Measurements from ENCODE around the gene FRS3.
A peak's percentile ranks its signal among the peaks of the same experiment; 100 is the strongest.

FRS3 gene

GRCh38 chr6:41784581-41785171, 5.0 kb upstream of the FRS3 start:
- Mint-ChIP-seq H3K27ac (no peak overlapping the region), H3K27me3 (peaks cover 10% of the 10 kb centered on the region), H3K4me3 (peak overlapping the region; percentile 41), H3K9me3 (no peaks in the 10 kb centered on the region), H3K4me1 (ENCODE audit: low read depth) (peaks cover 21% of the 10 kb centered on the region), H3K36me3 (ENCODE audit: low read depth) (peaks cover 30% of the 10 kb centered on the region)
- no peak for DNase-seq

- H3K4me1 Mint-ChIP-seq (ENCODE audit: low read depth), result peaks cover 17% of the 10 kb centered on the region
- DNase-seq, result no peak
- H3K27me3 Mint-ChIP-seq, result peaks cover 10% of the 10 kb centered on the region
- H3K9me3 Mint-ChIP-seq, result no peaks in the 10 kb centered on the region
- no peak overlapping the region for H3K27ac Mint-ChIP-seq
- peaks cover 19% of the 10 kb centered on the region for H3K36me3 Mint-ChIP-seq (ENCODE audit: low read depth)
- H3K4me3 Mint-ChIP-seq, result no peak overlapping the region
These were observed 3.5 kb upstream of the FRS3 start for GRCh38 chr6:41783106-41783780.

GRCh38 chr6:41781366-41781730, 1.6 kb upstream of the FRS3 start:
- Mint-ChIP-seq H3K9me3 (no peaks in the 10 kb centered on the region), H3K4me3 (peak overlapping the region; percentile 85), H3K27me3 (peaks cover 10% of the 10 kb centered on the region), H3K27ac (no peak overlapping the region), H3K4me1 (ENCODE audit: low read depth) (peaks cover 19% of the 10 kb centered on the region), H3K36me3 (ENCODE audit: low read depth) (peaks cover 11% of the 10 kb centered on the region)
- DNase-seq, result no peak

- no peaks in the 10 kb centered on the region for H3K9me3 Mint-ChIP-seq
These were observed 1.1 kb upstream of the FRS3 start, which contains the start of gene PRICKLE4 for GRCh38 chr6:41780551-41781365. Gene PRICKLE4 (plus strand): TSS chr6:41780782. CDS start chr6:41783474, 2,692 bp downstream.

GRCh38 chr6:41779336-41779735, 364 bp downstream of the FRS3 start:
- Mint-ChIP-seq H3K4me1 (ENCODE audit: low read depth) (peaks cover 14% of the 10 kb centered on the region), H3K27me3 (peaks cover 10% of the 10 kb centered on the region)

More at GRCh38 chr6:41780551-41781365, 1.1 kb upstream of the FRS3 start, which contains the start of gene PRICKLE4:
- H3K27ac Mint-ChIP-seq, result peak within 1 kb of the TSS; percentile 82
- peaks cover 15% of the 10 kb centered on the region for H3K4me1 Mint-ChIP-seq (ENCODE audit: low read depth)
- H3K36me3 Mint-ChIP-seq (ENCODE audit: low read depth), result peaks cover 13% of the 10 kb centered on the region
- peak within 1 kb of the TSS; percentile 85 for H3K4me3 Mint-ChIP-seq
- peaks cover 10% of the 10 kb centered on the region for H3K27me3 Mint-ChIP-seq
- peak; percentile 37 for DNase-seq

GRCh38 chr6:41778895-41779294, 805 bp downstream of the FRS3 start:
- Mint-ChIP-seq H3K27me3 (peaks cover 10% of the 10 kb centered on the region), H3K27ac (peak overlapping the region; percentile 84), H3K4me3 (peak overlapping the region; percentile 89), H3K9me3 (no peaks in the 10 kb centered on the region), H3K4me1 (ENCODE audit: low read depth) (peaks cover 14% of the 10 kb centered on the region), H3K36me3 (ENCODE audit: low read depth) (peaks cover 31% of the 10 kb centered on the region)
- no peak for DNase-seq

More at GRCh38 chr6:41779336-41779735, 364 bp downstream of the FRS3 start:
- Mint-ChIP-seq H3K4me3 (peak overlapping the region; percentile 89), H3K9me3 (no peaks in the 10 kb centered on the region), H3K36me3 (ENCODE audit: low read depth) (peaks cover 27% of the 10 kb centered on the region), H3K27ac (peak overlapping the region; percentile 84)
- DNase-seq, result no peak

- Mint-ChIP-seq H3K36me3 (ENCODE audit: low read depth) (peaks cover 34% of the 10 kb centered on the region), H3K27me3 (peaks cover 10% of the 10 kb centered on the region), H3K9me3 (no peaks in the 10 kb centered on the region), H3K4me3 (no peak overlapping the region), H3K27ac (no peak overlapping the region), H3K4me1 (ENCODE audit: low read depth) (peaks cover 14% of the 10 kb centered on the region)
- DNase-seq, result no peak
These were observed 2.0 kb downstream of the FRS3 start for GRCh38 chr6:41777551-41778285.

GRCh38 chr6:41775293-41775882, 4.3 kb downstream of the FRS3 start:
- Mint-ChIP-seq H3K9me3 (no peaks in the 10 kb centered on the region), H3K27me3 (no peaks in the 10 kb centered on the region), H3K36me3 (ENCODE audit: low read depth) (peaks cover 56% of the 10 kb centered on the region), H3K4me1 (ENCODE audit: low read depth) (peaks cover 9% of the 10 kb centered on the region), H3K4me3 (no peak overlapping the region), H3K27ac (no peak overlapping the region)
- no peak for DNase-seq

GRCh38 chr6:41774841-41775240, 4.9 kb downstream of the FRS3 start:
- Mint-ChIP-seq H3K27me3 (no peaks in the 10 kb centered on the region), H3K36me3 (ENCODE audit: low read depth) (peaks cover 57% of the 10 kb centered on the region), H3K4me3 (no peak overlapping the region), H3K4me1 (ENCODE audit: low read depth) (peaks cover 7% of the 10 kb centered on the region), H3K27ac (no peak overlapping the region), H3K9me3 (no peaks in the 10 kb centered on the region)
- no peak for DNase-seq

GRCh38 chr6:41771058-41771983, 8.4 kb downstream of the FRS3 start:
- DNase-seq, result no peak
- Mint-ChIP-seq H3K27me3 (no peaks in the 10 kb centered on the region), H3K27ac (no peak overlapping the region), H3K9me3 (no peaks in the 10 kb centered on the region), H3K4me3 (no peak overlapping the region), H3K36me3 (ENCODE audit: low read depth) (peaks cover 48% of the 10 kb centered on the region), H3K4me1 (ENCODE audit: low read depth) (peaks cover 6% of the 10 kb centered on the region)

- peaks cover 6% of the 10 kb centered on the region for H3K4me1 Mint-ChIP-seq (ENCODE audit: low read depth)
- H3K27me3 Mint-ChIP-seq, result no peaks in the 10 kb centered on the region
- no peak for DNase-seq
- peaks cover 44% of the 10 kb centered on the region for H3K36me3 Mint-ChIP-seq (ENCODE audit: low read depth)
- H3K27ac Mint-ChIP-seq, result no peak overlapping the region
- H3K4me3 Mint-ChIP-seq, result no peak overlapping the region
- H3K9me3 Mint-ChIP-seq, result no peaks in the 10 kb centered on the region
These were observed 9.2 kb downstream of the FRS3 start for GRCh38 chr6:41770381-41771057.

GRCh38 chr6:41769376-41769775, 10.3 kb downstream of the FRS3 start:
- Mint-ChIP-seq H3K27ac (no peak overlapping the region), H3K4me1 (ENCODE audit: low read depth) (peaks cover 6% of the 10 kb centered on the region), H3K4me3 (no peak overlapping the region), H3K27me3 (no peaks in the 10 kb centered on the region), H3K36me3 (ENCODE audit: low read depth) (peaks cover 32% of the 10 kb centered on the region), H3K9me3 (no peaks in the 10 kb centered on the region)
- DNase-seq, result no peak

All from activated T-cell treated with anti-CD3 and anti-CD28 coated beads, Interleukin-2, amount 50 U/mL, for 24 hours (primary cell).